GM21381 (cell line): Measurements from ENCODE around the gene PTMS.
A peak's percentile ranks its signal among the peaks of the same experiment; 100 is the strongest.

Experiments used
- ATAC-seq: cut with Tn5 transposase; IDR thresholded peaks from one replicate; pipeline ENCODE4 v1.9.1; 2021; ENCODE audit warnings: mild to moderate bottlenecking, moderate library complexity; ENCODE audit not compliant: unreplicated experiment

PTMS gene

GRCh38 chr12:6752167-6752920 is 13.8 kb upstream of the PTMS start:
- ATAC-seq = no peak

GRCh38 chr12:6752921-6753771 is 13.0 kb upstream of the PTMS start, which contains the start of gene MLF2:
Gene MLF2, minus strand, starts transcription at chr12:6753141. Its CDS starts 807 bp downstream, at chr12:6752334.
- peak; percentile 92 for ATAC-seq

- ATAC-seq = no peak
Measured at GRCh38 chr12:6753772-6754356, 12.3 kb upstream of the PTMS start.

- ATAC-seq = no peak
Measured at GRCh38 chr12:6754411-6754810, 11.8 kb upstream of the PTMS start.

- ATAC-seq = no peak
Measured at GRCh38 chr12:6757028-6757690, 9.0 kb upstream of the PTMS start.

GRCh38 chr12:6758506-6759095 is 7.6 kb upstream of the PTMS start:
- no peak for ATAC-seq

- no peak for ATAC-seq
Measured at GRCh38 chr12:6759741-6760140, 6.4 kb upstream of the PTMS start.

- ATAC-seq = no peak
Measured at GRCh38 chr12:6763380-6763779, 2.8 kb upstream of the PTMS start.

GRCh38 chr12:6764011-6764828 is 1.9 kb upstream of the PTMS start:
- peak; percentile 76 for ATAC-seq

GRCh38 chr12:6765048-6765633 is 1.0 kb upstream of the PTMS start:
- ATAC-seq = no peak

- ATAC-seq = peak; percentile 47
Measured at GRCh38 chr12:6766651-6767349, 637 bp downstream of the PTMS start.

GRCh38 chr12:6767353-6768319 is 1.5 kb downstream of the PTMS start:
- no peak for ATAC-seq

GRCh38 chr12:6768437-6768914 is 2.3 kb downstream of the PTMS start:
- ATAC-seq = no peak

- no peak for ATAC-seq
Measured at GRCh38 chr12:6768990-6769389, 2.8 kb downstream of the PTMS start.

- ATAC-seq = no peak
Measured at GRCh38 chr12:6769666-6770065, 3.5 kb downstream of the PTMS start.

GRCh38 chr12:6770094-6770493 is 3.9 kb downstream of the PTMS start:
- ATAC-seq = no peak

GRCh38 chr12:6770600-6770999 is 4.4 kb downstream of the PTMS start:
- no peak for ATAC-seq

GRCh38 chr12:6771091-6771495 is 4.9 kb downstream of the PTMS start:
- no peak for ATAC-seq
